Endothelial cell of umbilical vein (primary cell): ENCODE data around the gene PNPLA1. TPM values are rescaled to one million over a fixed set of nuclear protein-coding genes. Genes with fewer than 3 reads are reported as not detected.

Experiments
- BruUV-seq: library from RNA; stranded (reverse); fragments of 400-500 nt; replicated peaks from 2 replicates; lab custom pipeline; 2021; lab: Mats Ljungman, UMichigan
- CTCF ChIA-PET: fragments of 300-600, 350-600 bp; sonication (Branson Sonifier 250); formaldehyde crosslinking; loops from one replicate; lab custom pipeline; 2021; ENCODE audit warnings: antibody characterized with exemption, inconsistent platforms; lab: Charles Lee
- POLR2A ChIA-PET: fragments of 300-600, 350-600 bp; sonication (Branson Sonifier 250); formaldehyde crosslinking; loops from one replicate; lab custom pipeline; 2021; ENCODE audit warnings: antibody characterized with exemption, inconsistent platforms; lab: Charles Lee
- DNase-seq: peaks from one replicate; pipeline ENCODE4 v3.0.0-alpha.2; 2011; ENCODE audit warnings: low read depth, low spot score
- FAIRE-seq: peaks from 2 replicates; lab custom pipeline; 2011; peaks lifted over from hg19 to GRCh38; lab: Jason Lieb, UNC
- H2AFZ ChIP-seq: 2 replicates; pipeline ENCODE4 v1.6.0; 2012; ENCODE audit warnings: low read depth, low read length, control low read depth, inconsistent platforms
- H3K27ac ChIP-seq: 2 replicates; pipeline ENCODE4 v1.5.1; 2011; ENCODE audit warnings: low read depth, mild to moderate bottlenecking, control low read depth, low read length, moderate library complexity; ENCODE audit not compliant: insufficient read depth
- H3K27me3 ChIP-seq, 2 experiments: 2 replicates each; pipeline versions ENCODE4 v1.6.0 to v1.6.1; 2011; ENCODE audit warnings: low read length in 2 of 2, mixed read lengths in 1 of 2; ENCODE audit not compliant: control insufficient read depth in 2 of 2, insufficient read depth in 2 of 2
- H3K36me3 ChIP-seq, 2 experiments: 2 replicates in 1 of 2; 3 replicates in 1 of 2; pipeline ENCODE4 v1.5.1; 2011; ENCODE audit warnings: low read length in 2 of 2, mild to moderate bottlenecking in 1 of 2, moderate library complexity in 1 of 2; ENCODE audit not compliant: control insufficient read depth in 2 of 2, insufficient read depth in 2 of 2; ENCODE audit errors: extremely low read depth in 1 of 2
- H3K4me1 ChIP-seq: 3 replicates; pipeline ENCODE4 v1.5.1; 2011; ENCODE audit warnings: mild to moderate bottlenecking, low read length; ENCODE audit not compliant: control insufficient read depth, insufficient read depth; ENCODE audit errors: extremely low read depth
- H3K4me2 ChIP-seq: 2 replicates; pipeline ENCODE4 v1.6.1; 2011; ENCODE audit warnings: low read length, control low read depth, mixed read lengths; ENCODE audit not compliant: insufficient read depth
- H3K4me3 ChIP-seq, 3 experiments: fragments of 200-600 bp in 1 of 3; sonication (generic), shearing (Covaris generic) in 1 of 3; replicated peaks in 1 of 3; 2 replicates each; pipeline ENCODE4 v1.5.1; 2011 to 2016; ENCODE audit warnings: control low read depth in 3 of 3, low read length in 3 of 3, mild to moderate bottlenecking in 2 of 3, inconsistent platforms in 1 of 3, low read depth in 1 of 3, moderate library complexity in 1 of 3; ENCODE audit not compliant: insufficient read depth in 1 of 3
- H3K79me2 ChIP-seq: 2 replicates; pipeline ENCODE4 v1.6.0; 2012; ENCODE audit warnings: low read length, inconsistent platforms; ENCODE audit not compliant: control insufficient read depth, insufficient read depth
- H3K9ac ChIP-seq: replicated peaks from 2 replicates; pipeline ENCODE3; 2011; ENCODE audit warnings: low read length, control low read depth; ENCODE audit not compliant: insufficient read depth; ENCODE audit errors: extremely low read depth
- H3K9me1 ChIP-seq: replicated peaks from 3 replicates; pipeline ENCODE4 v1.6.0; 2011; ENCODE audit warnings: mild to moderate bottlenecking, low read length; ENCODE audit not compliant: control insufficient read depth, insufficient read depth; ENCODE audit errors: extremely low read depth
- H3K9me3 ChIP-seq: replicated peaks from 2 replicates; pipeline ENCODE4 v1.5.1; 2012; ENCODE audit warnings: low read length, inconsistent platforms; ENCODE audit not compliant: control insufficient read depth, insufficient read depth
- H4K20me1 ChIP-seq: replicated peaks from 2 replicates; pipeline ENCODE3; 2011; ENCODE audit warnings: mild to moderate bottlenecking, low read length; ENCODE audit not compliant: control insufficient read depth, insufficient read depth; ENCODE audit errors: extremely low read depth
- CTCF ChIP-seq, 2 donors: IDR thresholded peaks; 1 replicate in 1 of 2; 2 replicates in 1 of 2; pipeline ENCODE4 v1.5.1; 2011; ENCODE audit warnings: low read length in 2 of 2, mild to moderate bottlenecking in 2 of 2, moderate library complexity in 2 of 2, control low read depth in 1 of 2, inconsistent platforms in 1 of 2, low read depth in 1 of 2; ENCODE audit not compliant: insufficient read depth in 1 of 2; ENCODE audit errors: extremely low read depth in 1 of 2
- EZH2 ChIP-seq: IDR thresholded peaks from 2 replicates; pipeline ENCODE4 v1.6.1; 2012; ENCODE audit warnings: borderline replicate concordance, low read depth, mild to moderate bottlenecking, moderate library complexity, low read length, inconsistent platforms; ENCODE audit not compliant: severe bottlenecking
- FOS ChIP-seq: IDR thresholded peaks from 2 replicates; pipeline ENCODE4 v1.6.1; 2011; ENCODE audit warnings: mild to moderate bottlenecking, low read length, moderate library complexity, borderline replicate concordance; ENCODE audit not compliant: insufficient read depth
- GATA2 ChIP-seq: IDR thresholded peaks from 2 replicates; pipeline ENCODE4 v1.7.0; 2011; ENCODE audit warnings: low read depth, mild to moderate bottlenecking, moderate library complexity, mixed read lengths, low read length; ENCODE audit not compliant: insufficient read length, insufficient read depth
- JUN ChIP-seq: IDR thresholded peaks from 2 replicates; pipeline ENCODE4 v1.6.1; 2011; ENCODE audit warnings: borderline replicate concordance, low read depth; ENCODE audit not compliant: insufficient read length, insufficient read depth
- MYC ChIP-seq: IDR thresholded peaks from one replicate; pipeline ENCODE4 v1.6.1; 2011; ENCODE audit warnings: mild to moderate bottlenecking, low read depth, low read length
- POLR2A ChIP-seq: IDR thresholded peaks from 2 replicates; pipeline ENCODE4 v1.6.1; 2012; ENCODE audit warnings: low read depth, mild to moderate bottlenecking, control low read depth, low read length
- POLR2AphosphoS5 ChIP-seq: IDR thresholded peaks from 2 replicates; pipeline ENCODE4 v1.6.1; 2012; ENCODE audit warnings: low read depth, mild to moderate bottlenecking, control low read depth, low read length, moderate library complexity; ENCODE audit not compliant: insufficient read depth
- dilution Hi-C: fragments of 300-500 bp; cut with MboI; formaldehyde crosslinking; loops from one replicate; pipeline ENCODE4 v1.15.0; 2019; ENCODE audit warnings: low sequenced_read_pairs; ENCODE audit not compliant: extremely low pct_ligation_motif_present
- intact Hi-C: fragments of 100-400 bp; cut with micrococcal nuclease; formaldehyde crosslinking; loops from one replicate; pipeline ENCODE4 v1.10.0; 2022
- polyA plus RNA-seq, 4 experiments: library from polyadenylated mRNA; depleted of rRNA in 3 of 4; stranded (reverse) in 3 of 4; unstranded in 1 of 4; fragments of >200 nt; gene quantifications; 2 replicates each; pipeline versions ENCODE4 v1.2.1 to v1.2.3, GENCODE V29; 2011 to 2012; ENCODE audit warnings: missing spikeins in 1 of 4
- total RNA-seq: library from RNA; stranded (reverse); gene quantifications from 2 replicates; pipeline ENCODE4 v1.2.3, GENCODE V29; 2021
- TF ChIP-seq, protein P1 (sequence below): IDR thresholded peaks from 2 replicates; pipeline ENCODE4 v1.6.1; 2011; ENCODE audit not compliant: insufficient read depth, insufficient read length

Gene PNPLA1
- total and polyA plus RNA-seq, 2 donors (not counting 3 experiments of a cell fraction or from before 2014, with no cell fraction given), result not detected

DNA sequence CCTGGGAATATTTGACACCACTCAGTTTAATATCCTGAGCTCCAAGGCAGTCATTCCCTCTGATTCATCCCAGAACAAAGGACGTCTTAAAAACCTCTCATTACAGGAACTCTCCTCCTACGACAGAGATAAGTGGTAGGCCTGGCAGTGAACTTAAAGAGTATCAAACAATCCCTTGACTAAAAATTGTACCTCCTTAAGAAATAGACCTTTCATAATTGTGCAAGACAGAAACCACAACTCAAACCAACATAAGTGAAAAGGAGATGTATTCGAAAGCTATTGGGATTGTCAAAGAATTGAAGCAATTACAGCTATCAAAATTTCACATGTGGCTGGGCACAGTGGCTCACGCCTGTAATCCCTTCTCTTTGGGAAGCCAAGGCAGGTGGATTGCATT is 86.0 kb downstream of the PNPLA1 start:
- Histone ChIP-seq H3K9ac (no peak overlapping the region), H2AFZ (no peak overlapping the region), H3K4me1 (peaks cover 20% of the 10 kb centered on the region), H3K4me3 (no peak overlapping the region), H3K9me1 (no peaks in the 10 kb centered on the region), H3K9me3 (no peaks in the 10 kb centered on the region), H4K20me1 (no peaks in the 10 kb centered on the region), H3K36me3 (no peaks in the 10 kb centered on the region), H3K79me2 (no peaks in the 10 kb centered on the region), H3K4me2 (no peak overlapping the region), H3K27ac (no peak overlapping the region), H3K27me3 (peaks cover 0 to 5% of the 10 kb centered on the region in 2 experiments)
- ChIA-PET CTCF (interaction anchor here (12.2 to 12.9 kb wide), 2 partner anchors 10 to 52 kb away, joined by 168 to 373 read pairs; no protein-coding TSS in a partner anchor), POLR2A (no interaction called here)
- dilution Hi-C loops (no loop called here), intact Hi-C loops (no loop called here)
- TF ChIP-seq GATA2 (no peak), CTCF (IDR thresholded peaks at IDR 0.05; ENCODE audit: extremely low read depth in 1 of 2, insufficient read depth in 1 of 2, low read depth in 1 of 2, low read length in 2 of 2) (no peak), POLR2AphosphoS5 (no peak), POLR2A (no peak), JUN (no peak), FOS (no peak), MYC (no peak), EZH2 (no peak)
- TF ChIP-seq, protein P1, sequence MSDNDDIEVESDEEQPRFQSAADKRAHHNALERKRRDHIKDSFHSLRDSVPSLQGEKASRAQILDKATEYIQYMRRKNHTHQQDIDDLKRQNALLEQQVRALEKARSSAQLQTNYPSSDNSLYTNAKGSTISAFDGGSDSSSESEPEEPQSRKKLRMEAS, result no peak
- no peak for FAIRE-seq
- no TSS peak for BruUV-seq
- no peak for DNase-seq
